OCI-LY3 (cell line): ENCODE data around the gene KCNMA1.

Source experiments
- EZH2phosphoT487 ChIP-seq: fragments of 200-600 bp; shearing (Covaris generic); IDR thresholded peaks from 2 replicates; pipeline ENCODE4 v1.6.1; 2018; ENCODE audit warnings: antibody characterized with exemption, mixed run types, low read depth
- TF ChIP-seq, protein P1 (sequence below): fragments of 200-600, 300-600 bp; sonication (generic); IDR thresholded peaks from 2 replicates; pipeline ENCODE4 v1.5.1; 2014; ENCODE audit warnings: antibody characterized with exemption, low read length, low read depth

DNA sequence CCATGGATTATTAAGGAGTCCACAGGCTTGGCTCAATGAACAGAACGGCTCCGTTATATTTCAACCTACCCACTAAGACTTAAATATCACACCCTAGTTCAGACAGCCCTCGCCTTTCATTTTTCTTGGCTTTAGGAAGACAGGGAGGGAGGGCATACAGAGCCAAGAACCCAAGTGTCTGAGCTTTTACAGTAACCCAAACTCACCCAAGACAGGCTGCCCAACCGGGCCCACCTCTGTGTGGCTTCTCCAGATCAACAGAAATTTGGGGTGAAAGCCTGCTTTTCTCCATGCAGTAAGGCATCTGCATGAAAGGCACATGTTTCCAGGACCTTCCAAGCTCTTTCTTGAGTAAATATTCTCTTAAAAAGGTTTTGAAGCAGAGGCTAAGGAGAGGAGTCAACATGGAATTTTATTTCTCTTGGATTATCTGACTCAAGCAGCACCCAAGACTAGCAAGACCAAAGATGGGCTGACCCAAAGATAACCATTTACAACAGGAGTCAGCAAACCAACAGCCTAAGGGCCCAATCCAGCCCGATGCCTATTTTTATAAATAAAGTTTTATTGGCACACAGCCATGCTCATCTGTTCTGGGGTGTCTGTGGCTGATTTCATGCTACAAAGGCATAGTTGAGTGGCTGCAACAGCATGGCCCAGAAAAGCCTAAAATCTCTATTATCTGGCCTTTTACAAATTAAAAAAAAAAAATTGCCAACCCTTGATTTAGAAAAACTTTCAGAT, 90.1 kb downstream of the KCNMA1 start:
- TF ChIP-seq, protein P1, sequence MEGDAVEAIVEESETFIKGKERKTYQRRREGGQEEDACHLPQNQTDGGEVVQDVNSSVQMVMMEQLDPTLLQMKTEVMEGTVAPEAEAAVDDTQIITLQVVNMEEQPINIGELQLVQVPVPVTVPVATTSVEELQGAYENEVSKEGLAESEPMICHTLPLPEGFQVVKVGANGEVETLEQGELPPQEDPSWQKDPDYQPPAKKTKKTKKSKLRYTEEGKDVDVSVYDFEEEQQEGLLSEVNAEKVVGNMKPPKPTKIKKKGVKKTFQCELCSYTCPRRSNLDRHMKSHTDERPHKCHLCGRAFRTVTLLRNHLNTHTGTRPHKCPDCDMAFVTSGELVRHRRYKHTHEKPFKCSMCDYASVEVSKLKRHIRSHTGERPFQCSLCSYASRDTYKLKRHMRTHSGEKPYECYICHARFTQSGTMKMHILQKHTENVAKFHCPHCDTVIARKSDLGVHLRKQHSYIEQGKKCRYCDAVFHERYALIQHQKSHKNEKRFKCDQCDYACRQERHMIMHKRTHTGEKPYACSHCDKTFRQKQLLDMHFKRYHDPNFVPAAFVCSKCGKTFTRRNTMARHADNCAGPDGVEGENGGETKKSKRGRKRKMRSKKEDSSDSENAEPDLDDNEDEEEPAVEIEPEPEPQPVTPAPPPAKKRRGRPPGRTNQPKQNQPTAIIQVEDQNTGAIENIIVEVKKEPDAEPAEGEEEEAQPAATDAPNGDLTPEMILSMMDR: no peak
- no peak for TF ChIP-seq EZH2phosphoT487
